ENCODE results near the gene SMAD3. TPM values are rescaled to one million over a fixed set of nuclear protein-coding genes. Genes with fewer than 3 reads are reported as not detected.

SMAD3 gene
- total and polyA plus RNA-seq, 2 of the 8 experiments (the other 6 are each of a cell fraction or from before 2014, with no cell fraction given): 10.1 to 12.4 TPM

GRCh38 chr15:67199881-67200763 is 134.7 kb downstream of the SMAD3 start:
- Histone ChIP-seq H3K4ac (replicated peaks; ENCODE audit: insufficient read length, low read depth, low read length) (no peak overlapping the region), H4K8ac (ENCODE audit: extremely low read depth, insufficient read depth, low read length) (no peak overlapping the region), H2BK5ac (ENCODE audit: low read depth, low read length) (no peak overlapping the region), H2BK120ac (replicated peaks; ENCODE audit: low read depth, low read length) (no peak overlapping the region), H3K79me1 (ENCODE audit: low read depth, low read length) (peaks cover 2% of the 10 kb centered on the region), H3K27me3 (replicated peaks in 1 of 4; ENCODE audit: control insufficient read depth in 3 of 4, extremely low read depth in 1 of 4, insufficient read depth in 3 of 4, low read length in 3 of 4) (no peaks in the 10 kb centered on the region), H4K5ac (ENCODE audit: insufficient read length, low read depth, low read length) (no peak overlapping the region), H3K14ac (ENCODE audit: insufficient read length) (no peak overlapping the region), H3K56ac (replicated peaks; ENCODE audit: insufficient read length, low read depth, low read length) (no peak overlapping the region), H3K9ac (replicated peaks in 1 of 4; ENCODE audit: extremely low read depth in 1 of 4, low read depth in 3 of 4, low read length in 3 of 4) (no peak overlapping the region), H3K4me3 (ENCODE audit: extremely low read depth in 1 of 4, insufficient read depth in 2 of 4, low read depth in 3 of 4, low read length in 4 of 4) (no peak overlapping the region), H3K18ac (ENCODE audit: extremely low read depth, low read length) (no peak overlapping the region), H3K9me3 (ENCODE audit: insufficient read depth in 2 of 2, low read depth in 1 of 2, low read length in 1 of 2) (no peaks in the 10 kb centered on the region), H3K4me1 (replicated peaks in 1 of 4; ENCODE audit: control insufficient read depth in 3 of 4, insufficient read depth in 4 of 4, low read length in 3 of 4) (peaks cover 0 to 3% (median 1%) of the 10 kb centered on the region in 4 experiments; a peak in 2 of 7 replicates), H2AFZ (ENCODE audit: low read length) (no peak overlapping the region), H3K23me2 (ENCODE audit: low read depth, low read length) (no peaks in the 10 kb centered on the region), H2BK15ac (ENCODE audit: low read length) (no peak overlapping the region), H4K91ac (replicated peaks; ENCODE audit: insufficient read length, low read length) (no peak overlapping the region), H3K79me2 (ENCODE audit: control insufficient read depth in 1 of 2, insufficient read depth in 2 of 2, low read length in 2 of 2) (no peaks in the 10 kb centered on the region), H3K4me2 (ENCODE audit: insufficient read depth in 1 of 2, low read depth in 2 of 2, low read length in 2 of 2) (no peak overlapping the region), H2BK20ac (ENCODE audit: low read length) (no peak overlapping the region), H4K20me1 (replicated peaks in 1 of 2; ENCODE audit: control insufficient read depth in 1 of 2, insufficient read depth in 2 of 2, low read length in 2 of 2) (no peaks in the 10 kb centered on the region), H3K36me3 (ENCODE audit: control insufficient read depth in 2 of 4, insufficient read depth in 4 of 4, low read length in 3 of 4) (peaks cover 0 to 28% (median 10%) of the 10 kb centered on the region in 4 experiments; a peak in 4 of 8 replicates), H3K27ac (ENCODE audit: low read depth, low read length) (no peak overlapping the region), H3K23ac (ENCODE audit: insufficient read length) (no peak overlapping the region), H2AK5ac (ENCODE audit: low read depth, low read length) (no peak overlapping the region), H2BK12ac (ENCODE audit: low read depth, low read length) (no peak overlapping the region)
- FAIRE-seq: no peak
- 72% methylated on average over 8 of the region's 8 CpGs; no CpG with 5 or more reads in 1 of the 2 experiments for WGBS, 2 experiments (ENCODE audit: extremely low coverage in 1 of 2, insufficient coverage in 1 of 2, insufficient read length in 1 of 2, insufficient replicate concordance in 2 of 2, low coverage in 1 of 2, low lambda C conversion rate in 2 of 2, missing lambda C conversion rate in 1 of 2)
- POLR2A ChIA-PET (ENCODE audit: partially characterized antibody): no interaction called here
- CTCF ChIA-PET (ENCODE audit: partially characterized antibody): interaction anchor here (0.5 to 1.8 kb wide), 6 partner anchors 40 to 278 kb away, joined by 3 to 5 read pairs (median 4); no protein-coding TSS in a partner anchor
- no peak for DNase-seq (ENCODE audit: low read depth in 1 of 2, low spot score in 2 of 2)
- TF ChIP-seq EP300 (IDR thresholded peaks at IDR 0.05; ENCODE audit: borderline replicate concordance in 1 of 2, low read depth in 2 of 2, low read length in 2 of 2) (no peak), CREB1 (IDR thresholded peaks at IDR 0.05) (no peak), FOSL1 (IDR thresholded peaks at IDR 0.05; ENCODE audit: insufficient read depth, low read depth, low read length) (no peak), EZH2 (IDR thresholded peaks at IDR 0.05; ENCODE audit: low read depth, low read length, severe bottlenecking) (no peak), ASH2L (IDR thresholded peaks at IDR 0.05; ENCODE audit: low read length) (no peak)

Measured in H1 (cell line).